Gastrocnemius medialis (tissue), 4 donors: ENCODE results near the gene RAB22A.

Experiments
- CTCF ChIP-seq, 5 experiments: fragments of 450-650 bp in 3 of 5; fragments of 200-600 bp in 2 of 5; sonication (generic) in 2 of 5; IDR thresholded peaks in 4 of 5; conservative IDR thresholded peaks in 1 of 5; 1 replicate in 4 of 5; 2 replicates in 1 of 5; pipeline ENCODE4 v1.5.1; 2016 to 2019; ENCODE audit warnings: antibody characterized with exemption in 5 of 5, mild to moderate bottlenecking in 3 of 5, moderate library complexity in 3 of 5
- POLR2A ChIP-seq, 2 donors: fragments of 450-650 bp; IDR thresholded peaks; one replicate each; pipeline ENCODE4 v1.6.1; 2017; ENCODE audit warnings: antibody characterized with exemption in 2 of 2, mild to moderate bottlenecking in 2 of 2, moderate library complexity in 2 of 2

- TF ChIP-seq CTCF (IDR thresholded peaks at IDR 0.05 in 4 of 5, conservative IDR thresholded peaks at IDR 0.05 in 1 of 5): no peak
- no peak for TF ChIP-seq POLR2A (IDR thresholded peaks at IDR 0.05)
These were observed 4.5 kb upstream of the RAB22A start for GRCh38 chr20:58305061-58305460.
